Neural crest cell (in vitro differentiated cells): Measurements from ENCODE around the gene HSD11B1L. TPM values are rescaled to one million over a fixed set of nuclear protein-coding genes. Genes with fewer than 3 reads are reported as not detected.
A peak's percentile ranks its signal among the peaks of the same experiment; 100 is the strongest.

Experiments used
- DNase-seq: peaks from one replicate; pipeline ENCODE4 v3.0.0; 2021; ENCODE audit warnings: low read depth, mixed read lengths, low spot score
- H3K27ac Mint-ChIP-seq: one replicate; pipeline ENCODE4 v1.8.0; 2021; ENCODE audit warnings: mild to moderate bottlenecking, mixed read lengths; ENCODE audit not compliant: unreplicated experiment
- H3K27me3 Mint-ChIP-seq: 2 replicates; pipeline ENCODE4 v1.8.0; 2021; ENCODE audit warnings: low read depth, mild to moderate bottlenecking, mixed read lengths
- H3K36me3 Mint-ChIP-seq: 2 replicates; pipeline ENCODE4 v1.8.0; 2021; ENCODE audit warnings: low read depth, mild to moderate bottlenecking, mixed read lengths
- H3K4me1 Mint-ChIP-seq: 2 replicates; pipeline ENCODE4 v1.8.0; 2021; ENCODE audit warnings: mixed read lengths
- H3K4me3 Mint-ChIP-seq: one replicate; pipeline ENCODE4 v1.8.0; 2021; ENCODE audit warnings: mild to moderate bottlenecking, mixed read lengths
- H3K9me3 Mint-ChIP-seq: 2 replicates; pipeline ENCODE4 v1.8.0; 2021; ENCODE audit warnings: mixed read lengths
- CTCF ChIP-seq: fragments of 200-600 bp; sonication (generic); conservative IDR thresholded peaks from 2 replicates; pipeline ENCODE4 v1.5.0; 2021; ENCODE audit warnings: antibody characterized with exemption, mild to moderate bottlenecking
- total RNA-seq: library from RNA; stranded (reverse); gene quantifications from 2 replicates; pipeline ENCODE4 v1.2.1, GENCODE V29; 2021

HSD11B1L gene
- total RNA-seq, 1 donor from 2014 or later, result 21.7 TPM

- H3K4me3 Mint-ChIP-seq, result no peak overlapping the region
- TF ChIP-seq CTCF, result no peak
- H3K27ac Mint-ChIP-seq, result peak overlapping the region; percentile 35
- H3K36me3 Mint-ChIP-seq, result peaks cover 25% of the 10 kb centered on the region
- no peaks in the 10 kb centered on the region for H3K9me3 Mint-ChIP-seq
- no peaks in the 10 kb centered on the region for H3K4me1 Mint-ChIP-seq
- no peaks in the 10 kb centered on the region for H3K27me3 Mint-ChIP-seq
- DNase-seq, result no peak
Measured at GRCh38 chr19:5666921-5667610, 13.8 kb upstream of the HSD11B1L start.

- no peak for TF ChIP-seq CTCF
- no peaks in the 10 kb centered on the region for H3K9me3 Mint-ChIP-seq
- H3K4me3 Mint-ChIP-seq, result no peak overlapping the region
- DNase-seq, result no peak
- H3K36me3 Mint-ChIP-seq, result peaks cover 26% of the 10 kb centered on the region
- no peak overlapping the region for H3K27ac Mint-ChIP-seq
- no peaks in the 10 kb centered on the region for H3K4me1 Mint-ChIP-seq
- no peaks in the 10 kb centered on the region for H3K27me3 Mint-ChIP-seq
Measured at GRCh38 chr19:5667751-5668271, 13.0 kb upstream of the HSD11B1L start.

DNA sequence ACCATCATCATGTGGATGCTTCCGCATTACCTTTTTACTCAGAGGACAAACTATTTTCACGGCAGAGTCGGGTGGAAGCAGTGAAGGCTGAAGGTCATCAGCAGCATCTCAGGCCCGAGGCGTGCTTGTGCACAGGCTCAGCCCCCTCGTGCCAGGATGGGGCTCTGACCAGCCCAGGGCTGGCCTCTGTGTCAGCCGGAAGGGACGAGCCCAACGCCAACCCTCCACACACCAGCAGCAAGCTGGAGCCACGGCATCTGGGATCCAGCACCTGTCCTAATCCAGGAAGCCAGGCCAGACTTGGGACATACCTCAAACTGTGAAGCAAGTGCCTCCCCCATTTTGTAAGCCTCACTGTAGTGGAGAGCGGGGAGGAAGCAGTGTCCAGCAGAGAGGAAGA is 11.6 kb upstream of the HSD11B1L start:
- Mint-ChIP-seq H3K36me3 (peaks cover 29% of the 10 kb centered on the region), H3K4me1 (no peaks in the 10 kb centered on the region), H3K4me3 (no peak overlapping the region), H3K27me3 (no peaks in the 10 kb centered on the region), H3K27ac (no peak overlapping the region), H3K9me3 (no peaks in the 10 kb centered on the region)
- TF ChIP-seq CTCF, result no peak
- no peak for DNase-seq

DNA sequence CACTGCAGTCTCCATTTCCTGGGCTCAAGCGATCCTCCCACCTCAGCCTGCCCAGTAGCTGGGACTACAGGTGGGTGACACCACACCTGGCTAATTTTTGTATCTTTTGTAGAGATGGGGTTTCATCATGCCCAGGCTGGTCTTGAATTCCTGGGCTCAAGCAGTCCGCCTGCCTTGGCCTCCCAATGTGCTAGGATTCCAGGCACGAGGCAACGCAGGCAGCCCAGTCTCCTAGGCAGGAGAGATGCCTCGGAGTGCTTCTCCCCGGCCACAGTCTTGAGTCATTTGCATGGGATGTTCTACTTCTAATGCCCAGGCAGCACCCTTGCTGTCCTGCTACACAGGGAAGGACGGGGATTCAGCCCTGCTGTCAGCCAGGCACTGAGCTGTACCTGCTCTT is 9.2 kb upstream of the HSD11B1L start:
- Mint-ChIP-seq H3K4me3 (no peak overlapping the region), H3K27ac (no peak overlapping the region), H3K27me3 (no peaks in the 10 kb centered on the region), H3K36me3 (peaks cover 17% of the 10 kb centered on the region), H3K4me1 (no peaks in the 10 kb centered on the region), H3K9me3 (no peaks in the 10 kb centered on the region)
- DNase-seq, result no peak
- TF ChIP-seq CTCF, result no peak

DNA sequence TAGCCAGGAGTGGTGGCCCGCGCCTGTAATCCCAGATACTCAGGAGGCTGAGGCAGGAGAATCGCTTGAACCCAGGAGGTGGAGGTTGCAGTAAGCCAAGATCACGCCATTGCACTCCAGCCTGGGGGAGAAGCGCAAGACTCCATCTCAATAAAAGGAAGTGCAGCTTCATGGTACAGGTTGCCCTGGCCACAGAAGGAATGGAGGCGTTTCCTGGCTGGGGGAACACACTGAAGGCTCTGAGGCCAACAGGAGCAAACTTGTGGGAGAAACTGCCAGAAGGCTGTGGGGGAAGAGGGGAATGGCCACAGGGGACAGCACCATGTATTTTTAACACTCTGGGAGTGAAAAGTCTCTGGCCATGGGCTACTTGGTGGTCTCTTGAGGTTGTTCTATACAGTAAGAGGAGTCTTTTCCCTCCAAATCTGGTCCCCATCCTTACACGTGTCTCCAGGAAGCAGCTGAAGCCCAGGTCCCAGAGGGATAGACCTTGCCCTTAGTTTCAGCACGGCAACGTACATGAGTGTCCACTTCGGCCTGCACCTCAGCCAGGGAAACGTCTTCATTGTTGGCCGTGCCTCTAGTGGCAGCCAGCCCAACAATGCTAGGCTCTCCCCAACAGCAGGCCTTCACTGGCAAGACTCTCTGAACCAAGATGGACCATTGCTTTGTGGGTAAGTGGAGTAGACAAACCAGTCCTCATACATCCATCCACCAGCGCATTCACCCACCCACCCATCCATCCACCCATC is 7.9 kb upstream of the HSD11B1L start:
- DNase-seq, result no peak
- peak overlapping the region; percentile 49 for H3K4me3 Mint-ChIP-seq
- no peak for TF ChIP-seq CTCF
- H3K27ac Mint-ChIP-seq, result no peak overlapping the region
- H3K4me1 Mint-ChIP-seq, result no peaks in the 10 kb centered on the region
- peaks cover 11% of the 10 kb centered on the region for H3K36me3 Mint-ChIP-seq
- H3K27me3 Mint-ChIP-seq, result no peaks in the 10 kb centered on the region
- no peaks in the 10 kb centered on the region for H3K9me3 Mint-ChIP-seq
